GM12874 (cell line): ENCODE measurements around the gene ATF1.

Source experiments
- CTCF ChIP-seq: IDR thresholded peaks from 2 replicates; pipeline ENCODE4 v1.5.1; 2011; ENCODE audit warnings: low read depth, mild to moderate bottlenecking, control low read depth, low read length, moderate library complexity; ENCODE audit not compliant: insufficient read depth

ATF1 gene

GRCh38 chr12:50862316-50862715 lies 98.4 kb downstream of the ATF1 start:
- no peak for TF ChIP-seq CTCF

DNA sequence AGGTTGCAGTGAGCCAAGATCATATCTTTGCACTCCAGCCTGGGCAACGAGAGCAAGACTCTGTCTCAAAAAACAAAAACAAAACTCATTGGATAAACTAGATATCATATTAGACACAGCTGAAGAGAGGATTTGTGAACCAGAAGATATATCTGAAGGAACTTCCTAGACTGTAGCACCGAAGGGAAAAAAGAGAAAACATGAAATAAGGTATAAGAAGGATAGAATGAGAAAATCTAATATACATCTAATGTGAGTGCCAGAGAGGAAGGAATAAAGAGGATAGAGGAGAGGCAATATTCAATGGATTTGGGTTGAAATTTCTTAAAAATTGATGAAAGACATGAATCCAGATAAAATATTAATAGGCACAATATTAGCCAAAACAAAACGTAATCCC lies 101.4 kb downstream of the ATF1 start:
- TF ChIP-seq CTCF = no peak
